HG02763 (cell line): ENCODE results near the gene ZBTB8B.

Experiments
- ATAC-seq: cut with Tn5 transposase; IDR thresholded peaks from one replicate; pipeline ENCODE4 v1.9.1; 2021; ENCODE audit warnings: mild to moderate bottlenecking, moderate library complexity; ENCODE audit not compliant: unreplicated experiment

ZBTB8B gene

GRCh38 chr1:32503153-32503552 lies 38.3 kb downstream of the ZBTB8B start:
- no peak for ATAC-seq

- no peak for ATAC-seq
These were observed 42.1 kb downstream of the ZBTB8B start for GRCh38 chr1:32507021-32507420.

DNA sequence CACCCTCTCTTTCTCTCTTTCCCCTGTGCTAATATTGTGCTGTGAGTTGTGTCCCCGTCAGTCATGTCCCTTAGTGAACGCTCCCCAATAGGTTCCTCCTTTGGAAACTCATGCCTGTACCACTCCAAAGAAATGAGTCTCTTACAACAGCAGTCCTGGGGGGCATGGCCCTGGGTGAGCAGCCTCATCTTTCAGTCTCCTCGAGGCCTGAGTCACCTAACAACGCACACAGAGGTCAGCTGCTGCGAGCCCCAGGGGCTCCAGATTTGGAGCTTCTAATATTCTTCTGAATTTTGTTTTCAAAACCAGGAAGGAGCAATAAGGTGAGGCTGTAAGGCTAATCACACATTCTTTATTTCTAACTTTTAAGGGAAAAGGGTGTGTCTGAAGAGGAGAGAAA lies 43.9 kb downstream of the ZBTB8B start:
- ATAC-seq = no peak

DNA sequence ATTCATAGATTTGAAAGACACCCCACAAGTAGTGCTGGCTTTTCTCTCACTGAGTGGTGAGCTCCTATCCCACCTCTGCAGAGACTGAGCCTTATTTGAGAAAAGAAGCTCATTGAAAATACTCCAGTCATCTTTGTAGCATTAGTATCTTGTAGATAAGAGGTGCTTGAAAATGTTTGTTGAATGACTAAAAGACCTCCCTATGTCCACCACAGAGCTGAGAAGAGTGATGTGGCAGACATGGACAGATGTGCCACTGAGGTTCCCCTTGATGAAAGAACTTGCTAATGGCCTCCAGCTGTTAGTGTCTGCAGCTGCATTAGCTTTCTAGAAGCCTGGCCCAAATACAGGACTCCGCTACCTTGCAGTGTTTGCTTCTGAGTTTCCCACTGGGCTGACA lies 45.1 kb downstream of the ZBTB8B start:
- ATAC-seq = no peak
